Heart left ventricle (tissue), 16 donors: ENCODE measurements around the gene ZNF28. TPM values are rescaled to one million over a fixed set of nuclear protein-coding genes. Genes with fewer than 3 reads are reported as not detected.

Experiments used
- ATAC-seq, 4 donors: fragments of 200-7000 bp; cut with Tn5 transposase; one replicate each; pipeline ENCODE4 v1.9.1; 2020 to 2022; ENCODE audit warnings: moderate library complexity in 4 of 4, mild to moderate bottlenecking in 3 of 4, moderate number of reproducible peaks in 1 of 4
- DNase-seq, 5 donors: peaks; one replicate each; pipeline ENCODE4 v3.0.0-alpha.2; 2020
- H3K27ac ChIP-seq, 12 donors: fragments of 200-600 bp; sonication (generic) in 4 of 12; one replicate each; pipeline versions ENCODE4 v1.5.0 to v1.8.0; 2016 to 2022; ENCODE audit warnings: mild to moderate bottlenecking in 2 of 12
- H3K27me3 ChIP-seq, 9 donors: fragments of 200-600 bp; sonication (generic) in 2 of 9; one replicate each; pipeline versions ENCODE4 v1.5.1 to v1.8.0; 2016 to 2022; ENCODE audit warnings: mild to moderate bottlenecking in 3 of 9
- H3K36me3 ChIP-seq, 9 donors: fragments of 200-600 bp; sonication (generic) in 2 of 9; one replicate each; pipeline versions ENCODE4 v1.5.0 to v1.8.0; 2018 to 2022; ENCODE audit warnings: mild to moderate bottlenecking in 2 of 9
- H3K4me1 ChIP-seq, 12 donors: fragments of 200-600 bp; sonication (generic) in 4 of 12; one replicate each; pipeline versions ENCODE4 v1.5.0 to v1.8.0; 2016 to 2022; ENCODE audit warnings: mild to moderate bottlenecking in 3 of 12
- H3K4me3 ChIP-seq, 12 donors: fragments of 200-600 bp; sonication (generic) in 4 of 12; one replicate each; pipeline versions ENCODE4 v1.5.0 to v1.8.0; 2017 to 2022; ENCODE audit warnings: mild to moderate bottlenecking in 9 of 12, moderate library complexity in 4 of 12
- H3K9me3 ChIP-seq, 12 donors: fragments of 200-600 bp; sonication (generic) in 4 of 12; one replicate each; pipeline versions ENCODE4 v1.5.0 to v1.8.0; 2016 to 2022; ENCODE audit warnings: mild to moderate bottlenecking in 1 of 12
- POLR2A ChIP-seq, 2 donors: fragments of 450-650 bp; IDR thresholded peaks; one replicate each; pipeline ENCODE4 v1.6.1; 2017; ENCODE audit warnings: antibody characterized with exemption in 2 of 2, mild to moderate bottlenecking in 2 of 2, moderate library complexity in 2 of 2
- whole genome bisulfite sequencing, 4 donors: extraction: QIAGEN DNeasy Blood & Tissue Kit in 2 of 4; methylation state at CpG; one replicate each; pipeline versions ENCODE4 v1.1.5 to v1.1.7; 2013 to 2018; 5-methylcytosine and 5-hydroxymethylcytosine counted together
- intact Hi-C, 10 donors: fragments of 100-400 bp; cut with DNase I; formaldehyde crosslinking; loops; one replicate each; pipeline versions ENCODE4 v1.11.1 to v1.14.2; 2022
- polyA plus RNA-seq, 2 donors: library from polyadenylated mRNA; stranded (reverse); fragments of 200-250 nt; gene quantifications; one replicate each; pipeline ENCODE4 v1.2.3, GENCODE V29; 2013
- total RNA-seq, 9 donors: library from RNA; depleted of rRNA in 2 of 9; stranded (reverse); fragments of >200 nt in 2 of 9; fragmentation: NEBNext Ultra II Directional in 3 of 9; extraction: Animal tissue kit (Norgen Biotek cat#: 25700) in 3 of 9; gene quantifications; one replicate each; pipeline versions ENCODE4 v1.1.0 to v1.2.4, GENCODE V29; 2016 to 2023
- TF ChIP-seq, protein P1 (sequence below), 12 donors: fragments of 200-600 bp; sonication (generic) in 4 of 12; IDR thresholded peaks; one replicate each; pipeline versions ENCODE4 v1.5.0 to v1.8.0; 2018 to 2022; ENCODE audit warnings: antibody characterized with exemption in 12 of 12, mild to moderate bottlenecking in 5 of 12
- donor health status: ischemic (EF 13 %, LVEDD 7.1; RV severe dilation, severe dysfunction).
- donor health status: healthy with polysubstance abuse.
- donor health status: DM: no; HTN: yes; CAD: no.
- donor health status: DM: no; HTN: no; CAD: no.
- donor health status: ischemic (EF 25% LVEDD 6.9; RV normal size, moderate dysfunction).
- donor health status: ischemic (EF 25% LVEDD 5.7; RV mildly dilated, moderate dysfunction).
- donor health status: healthy.
- donor health status: DM: yes; HTN: yes; CAD: no.
- donor health status: ischemic (EF 35%, LVEDD 5.7; RV mildly dilated, moderate dysfunction).
- donor health status: nonischemic (EF 11% LVEDD 7.7; RV severe dilation, severe dysfunction).
- donor health status: DM: yes; HTN: yes; CAD: no.
- donor health status: PGD.
- donor health status: ischemic (EF 29% LVEDD 5.4; RV normal size, mild dysfunction).
- donor health status: nonischemic (EF 23%, LVEDD 6.1; RV moderate dilation, normal function).

The ZNF28 gene
- total and polyA plus RNA-seq, 11 donors = 2.3 to 11.4 (median 7.8) TPM

DNA sequence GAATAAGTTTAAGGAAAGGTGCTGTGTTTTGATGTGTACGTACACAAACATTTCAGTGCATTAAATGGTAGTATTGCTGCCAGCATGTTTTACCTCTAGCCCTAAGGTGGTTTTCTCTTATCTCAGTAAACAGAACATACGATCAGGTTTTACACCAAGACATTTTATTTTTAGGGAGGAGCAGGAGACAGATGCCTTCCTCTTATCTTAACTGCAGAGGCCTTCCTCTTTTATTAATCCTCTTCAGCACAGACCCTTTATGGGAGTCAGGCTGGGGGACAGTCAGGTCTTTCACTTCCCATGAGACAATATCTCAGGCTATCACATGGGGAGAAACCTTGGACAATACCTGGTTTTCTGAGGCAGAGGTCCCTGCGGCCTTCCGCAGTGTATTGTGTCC is 71.7 kb downstream of the ZNF28 start:
- Histone ChIP-seq H3K27ac (no peak overlapping the region), H3K36me3 (no peaks in the 10 kb centered on the region), H3K9me3 (no peaks in the 10 kb centered on the region), H3K27me3 (no peaks in the 10 kb centered on the region), H3K4me1 (peaks cover 0 to 4% (median 0%) of the 10 kb centered on the region in 12 donors), H3K4me3 (no peak overlapping the region)
- ATAC-seq (no peak), DNase-seq (no peak)
- TF ChIP-seq, protein P1, sequence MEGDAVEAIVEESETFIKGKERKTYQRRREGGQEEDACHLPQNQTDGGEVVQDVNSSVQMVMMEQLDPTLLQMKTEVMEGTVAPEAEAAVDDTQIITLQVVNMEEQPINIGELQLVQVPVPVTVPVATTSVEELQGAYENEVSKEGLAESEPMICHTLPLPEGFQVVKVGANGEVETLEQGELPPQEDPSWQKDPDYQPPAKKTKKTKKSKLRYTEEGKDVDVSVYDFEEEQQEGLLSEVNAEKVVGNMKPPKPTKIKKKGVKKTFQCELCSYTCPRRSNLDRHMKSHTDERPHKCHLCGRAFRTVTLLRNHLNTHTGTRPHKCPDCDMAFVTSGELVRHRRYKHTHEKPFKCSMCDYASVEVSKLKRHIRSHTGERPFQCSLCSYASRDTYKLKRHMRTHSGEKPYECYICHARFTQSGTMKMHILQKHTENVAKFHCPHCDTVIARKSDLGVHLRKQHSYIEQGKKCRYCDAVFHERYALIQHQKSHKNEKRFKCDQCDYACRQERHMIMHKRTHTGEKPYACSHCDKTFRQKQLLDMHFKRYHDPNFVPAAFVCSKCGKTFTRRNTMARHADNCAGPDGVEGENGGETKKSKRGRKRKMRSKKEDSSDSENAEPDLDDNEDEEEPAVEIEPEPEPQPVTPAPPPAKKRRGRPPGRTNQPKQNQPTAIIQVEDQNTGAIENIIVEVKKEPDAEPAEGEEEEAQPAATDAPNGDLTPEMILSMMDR (IDR thresholded peaks at IDR 0.05) = no peak
- TF ChIP-seq POLR2A (IDR thresholded peaks at IDR 0.05) = no peak
- WGBS, 4 donors = 52 to 64% (median 59%) methylated on average over 4 of the region's 4 CpGs
- intact Hi-C loops = loop anchor here in 7 of 10 donors (2.0 to 10.0 kb wide), 8 partner anchors 65 to 611 kb away; partner anchors contain the start of gene ZNF616 (in 1 of the 7)

DNA sequence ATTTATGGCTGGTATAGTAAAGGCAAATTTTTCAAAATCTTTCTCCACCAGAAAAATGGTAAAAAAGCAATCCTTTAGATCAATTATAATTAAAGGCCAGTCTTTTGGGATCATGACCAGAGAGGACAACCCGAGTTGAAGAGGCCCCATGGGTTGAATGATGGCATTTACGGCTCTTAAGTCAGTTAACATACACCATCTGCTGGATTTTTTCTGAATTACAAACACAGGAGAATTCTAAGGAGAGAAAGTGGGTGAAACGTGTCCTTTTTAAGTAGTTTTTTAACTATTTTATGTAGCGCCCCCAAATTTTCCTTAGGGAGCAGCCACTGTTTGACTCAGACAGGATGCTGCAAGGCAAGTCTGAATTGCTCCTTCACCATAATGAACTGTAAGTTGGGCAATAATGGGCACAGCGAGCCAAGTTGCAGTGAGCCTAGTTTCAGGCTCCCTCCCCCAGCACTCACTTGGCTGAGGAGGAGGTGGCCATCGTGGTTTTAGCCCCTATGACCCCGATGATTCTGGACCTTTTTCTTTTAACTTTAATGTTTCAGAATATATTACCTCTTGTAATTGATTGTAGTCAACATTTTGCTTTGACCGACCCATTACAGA is 73.0 kb downstream of the ZNF28 start:
- Histone ChIP-seq H3K9me3 (no peaks in the 10 kb centered on the region), H3K27ac (no peak overlapping the region), H3K4me1 (peaks cover 0 to 4% (median 0%) of the 10 kb centered on the region in 12 donors), H3K36me3 (no peaks in the 10 kb centered on the region), H3K27me3 (no peaks in the 10 kb centered on the region), H3K4me3 (peak overlapping the region in 1 of 12 donors; percentile 19)
- DNase-seq (no peak), ATAC-seq (peak in 2 of 4 donors; percentile 46 to 56)
- intact Hi-C loops = loop anchor here in 7 of 10 donors (2.0 to 10.0 kb wide), 8 partner anchors 64 to 610 kb away; partner anchors contain the start of gene ZNF616 (in 1 of the 7)
- 27 to 40% (median 31%) methylated on average over 8 of the region's 8 CpGs for WGBS, 4 donors
- TF ChIP-seq, protein P1 (IDR thresholded peaks at IDR 0.05) = peak; percentile 23 to 67 (median 46)
- no peak for TF ChIP-seq POLR2A (IDR thresholded peaks at IDR 0.05)

Other genes with a start within 250 kb of the ZNF28 start
- gene ZNF83, start 183.3 kb downstream of the ZNF28 start, total RNA-seq = 10 to 100 TPM in 8 of 9 donors, 1 to 10 TPM in 1; 9.5 to 23.4 (median 18.4) TPM
- 10 to 100 TPM; 13.2 to 25.7 TPM for gene ZNF83, start 183.3 kb downstream of the ZNF28 start, polyA plus RNA-seq
- gene ZNF611, start 86.6 kb downstream of the ZNF28 start, total RNA-seq = 10 to 100 TPM in 2 of 9 donors, 1 to 10 TPM in 7; 3.8 to 12.6 (median 6.9) TPM
- 1 to 10 TPM; 4.8 TPM for gene ZNF611, start 86.6 kb downstream of the ZNF28 start, polyA plus RNA-seq
- 1 to 10 TPM; 1.2 to 4.1 (median 2.4) TPM for gene ZNF600, start 34.8 kb downstream of the ZNF28 start, total RNA-seq
- gene ZNF600, start 34.8 kb downstream of the ZNF28 start, polyA plus RNA-seq = 1 to 10 TPM; 2.7 TPM
- gene ZNF468, start 36.0 kb upstream of the ZNF28 start, total RNA-seq = 10 to 100 TPM in 3 of 9 donors, 1 to 10 TPM in 6; 6.6 to 14.9 (median 8.4) TPM
- 1 to 10 TPM; 5.8 to 9.5 TPM for gene ZNF468, start 36.0 kb upstream of the ZNF28 start, polyA plus RNA-seq
- gene ZNF320, start 76.0 kb upstream of the ZNF28 start, total RNA-seq = 10 to 100 TPM in 3 of 9 donors, 1 to 10 TPM in 6; 7.6 to 13.5 (median 9.6) TPM
- 10 to 100 TPM in 1 of 2 donors, 1 to 10 TPM in 1; 8.2 to 10.7 TPM for gene ZNF320, start 76.0 kb upstream of the ZNF28 start, polyA plus RNA-seq
- 1 to 10 TPM in 7 of 9 donors, under 1 TPM in 2; 0.88 to 3.2 (median 1.3) TPM for gene ZNF888, start 101.8 kb upstream of the ZNF28 start, total RNA-seq
- 1 to 10 TPM in 1 of 2 donors, under 1 TPM in 1; 0.80 to 1.3 TPM for gene ZNF888, start 101.8 kb upstream of the ZNF28 start, polyA plus RNA-seq
- gene ZNF816, start 141.2 kb upstream of the ZNF28 start, total RNA-seq = 1 to 10 TPM; 2.1 to 8.0 (median 4.3) TPM
- 1 to 10 TPM; 1.3 to 3.5 TPM for gene ZNF816, start 141.2 kb upstream of the ZNF28 start, polyA plus RNA-seq
- gene ERVV-1, start 192.3 kb upstream of the ZNF28 start, total RNA-seq = not detected
- gene ERVV-1, start 192.3 kb upstream of the ZNF28 start, polyA plus RNA-seq = under 1 TPM in 1 of 2 donors, not detected in 1; 0.06 TPM
- gene ERVV-2, start 223.1 kb upstream of the ZNF28 start, total RNA-seq = not detected
- gene ERVV-2, start 223.1 kb upstream of the ZNF28 start, polyA plus RNA-seq = not detected